DMS53 (cell line): ENCODE data around the gene PDE3B.
"Not testable (repeated sequence)": the region's sequence is repeated elsewhere in the genome, so short reads cannot be mapped to it uniquely, and the experiment has no call there.

ENCODE experiments used
- DNase-seq: peaks from one replicate; lab custom pipeline; 2025; lab: John Stamatoyannopoulos, UW

PDE3B gene

GRCh38 chr11:14743667-14744066 lies 100.1 kb downstream of the PDE3B start:
- not testable (repeated sequence) for DNase-seq

GRCh38 chr11:14746857-14747395 lies 103.3 kb downstream of the PDE3B start:
- DNase-seq, result no peak

- no peak for DNase-seq
Observed at GRCh38 chr11:14748090-14748489, 104.5 kb downstream of the PDE3B start.

GRCh38 chr11:14750911-14751310 lies 107.3 kb downstream of the PDE3B start:
- DNase-seq, result no peak

- DNase-seq, result no peak
Observed at GRCh38 chr11:14751975-14752407, 108.4 kb downstream of the PDE3B start.

GRCh38 chr11:14755140-14755539 lies 111.5 kb downstream of the PDE3B start:
- DNase-seq, result no peak

- no peak for DNase-seq
Observed at GRCh38 chr11:14756349-14756748, 112.7 kb downstream of the PDE3B start.

- DNase-seq, result not testable (repeated sequence)
Observed at GRCh38 chr11:14759300-14760012, 115.9 kb downstream of the PDE3B start.

- no peak for DNase-seq
Observed at GRCh38 chr11:14764179-14764578, 120.6 kb downstream of the PDE3B start.

- no peak for DNase-seq
Observed at GRCh38 chr11:14764579-14765527, 121.2 kb downstream of the PDE3B start.

GRCh38 chr11:14766585-14766984 lies 123.0 kb downstream of the PDE3B start:
- no peak for DNase-seq

GRCh38 chr11:14768526-14769188 lies 125.1 kb downstream of the PDE3B start:
- DNase-seq, result no peak

- DNase-seq, result peak; percentile 29
Observed at GRCh38 chr11:14773755-14774154, 130.2 kb downstream of the PDE3B start.

- peak; percentile 39 for DNase-seq
Observed at GRCh38 chr11:14774721-14775120, 131.1 kb downstream of the PDE3B start.

- no peak for DNase-seq
Observed at GRCh38 chr11:14775897-14776296, 132.3 kb downstream of the PDE3B start.

GRCh38 chr11:14778460-14778859 lies 134.9 kb downstream of the PDE3B start:
- not testable (repeated sequence) for DNase-seq

GRCh38 chr11:14783788-14784187 lies 140.2 kb downstream of the PDE3B start:
- DNase-seq, result no peak

GRCh38 chr11:14784230-14784629 lies 140.6 kb downstream of the PDE3B start:
- no peak for DNase-seq

GRCh38 chr11:14789879-14790484 lies 146.4 kb downstream of the PDE3B start:
- peak; percentile 55 for DNase-seq

- no peak for DNase-seq
Observed at GRCh38 chr11:14793546-14793945, 149.9 kb downstream of the PDE3B start.

GRCh38 chr11:14796028-14796427 lies 152.4 kb downstream of the PDE3B start:
- not testable (repeated sequence) for DNase-seq

- DNase-seq, result no peak
Observed at GRCh38 chr11:14803846-14804245, 160.2 kb downstream of the PDE3B start.
